ENCODE measurements around the gene LRCH1.

LRCH1 gene

DNA sequence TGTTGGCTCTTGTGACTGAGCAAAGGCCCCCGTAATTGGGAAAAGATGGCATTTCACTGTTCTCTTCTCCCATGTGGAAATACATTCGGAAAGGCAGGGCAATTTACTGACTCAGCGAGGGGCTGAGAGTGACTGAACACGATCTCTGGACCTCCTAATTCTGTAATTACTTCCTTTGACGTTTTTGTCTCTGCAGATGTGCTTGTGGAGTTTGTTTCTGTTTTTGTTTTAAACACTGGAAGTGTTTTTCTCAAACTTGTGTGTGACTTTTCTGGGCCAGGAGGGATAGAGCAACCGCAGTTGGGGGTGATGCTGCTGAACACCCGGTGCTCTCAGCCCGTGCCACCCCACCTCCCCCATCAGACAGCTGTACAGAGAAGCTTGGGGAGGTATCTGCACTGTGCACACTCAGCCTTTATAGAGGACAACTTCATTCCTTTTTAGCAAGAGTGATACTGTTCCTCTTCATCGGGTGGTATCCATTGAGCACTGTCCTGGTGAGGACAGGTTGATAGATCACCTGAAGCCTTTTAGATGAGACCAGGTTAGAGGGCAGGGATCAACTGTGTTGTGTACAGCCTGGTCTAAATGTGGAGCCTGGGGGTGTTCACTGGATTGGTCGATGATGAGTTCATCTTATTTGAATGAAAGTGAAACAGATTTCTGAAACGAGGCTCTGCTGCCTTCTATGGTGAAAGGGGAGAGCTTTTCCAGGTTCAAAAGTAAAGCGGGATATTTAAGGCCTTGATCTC is 126.6 kb downstream of the LRCH1 start:
- Mint-ChIP-seq H3K4me3 (no peak overlapping the region), H3K36me3 (peaks cover 20% of the 10 kb centered on the region), H3K27ac (no peak overlapping the region), H3K9me3 (no peaks in the 10 kb centered on the region), H3K4me1 (peaks cover 14% of the 10 kb centered on the region)
- peak in 1 of 2 donors; percentile 54 for DNase-seq (ENCODE audit: low spot score in 2 of 2)
- peak; percentile 93 for ATAC-seq

DNA sequence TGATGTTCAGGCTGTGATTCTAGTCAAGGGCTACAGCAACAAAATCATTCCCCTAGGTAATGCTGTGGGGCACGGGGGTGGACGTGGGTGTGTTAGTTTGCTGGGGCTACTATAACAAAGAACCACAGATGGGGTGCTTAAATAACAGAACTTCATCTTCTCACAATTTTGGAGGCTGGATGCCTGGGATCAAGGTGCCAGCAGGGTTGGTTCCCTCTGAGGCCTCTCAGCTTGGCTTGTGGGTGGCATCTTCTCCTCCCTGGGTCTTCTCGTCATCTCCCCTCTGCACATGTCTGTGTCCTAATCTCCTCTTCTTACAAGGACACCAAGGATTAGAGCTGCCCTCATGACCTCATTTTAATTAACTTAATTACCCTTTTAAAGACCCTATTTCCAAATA is 129.0 kb downstream of the LRCH1 start:
- Mint-ChIP-seq H3K27ac (no peak overlapping the region), H3K36me3 (peaks cover 35% of the 10 kb centered on the region), H3K9me3 (no peaks in the 10 kb centered on the region), H3K4me1 (peaks cover 10% of the 10 kb centered on the region), H3K4me3 (no peak overlapping the region)
- ATAC-seq (no peak), DNase-seq (ENCODE audit: low spot score in 2 of 2) (no peak)

DNA sequence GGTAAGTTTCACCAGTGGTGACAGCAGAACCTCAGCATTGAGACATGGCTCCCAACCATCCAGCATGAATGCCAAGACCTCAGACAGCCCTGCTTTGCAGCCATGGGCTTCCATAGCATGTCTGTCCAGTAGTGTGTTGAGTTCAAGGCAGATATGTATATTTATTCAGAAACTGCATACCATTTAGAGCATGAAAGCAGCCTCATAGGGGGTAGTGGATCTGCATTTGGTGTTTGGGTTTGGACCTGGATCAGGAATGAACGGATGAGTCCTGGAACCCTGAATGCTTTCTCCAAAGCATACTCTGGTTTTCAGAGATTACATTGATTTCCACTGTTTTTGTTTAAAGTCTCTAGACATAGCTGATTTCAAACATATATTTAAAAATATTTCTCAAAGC is 129.7 kb downstream of the LRCH1 start:
- no peak for DNase-seq (ENCODE audit: low spot score in 2 of 2)
- peaks cover 37% of the 10 kb centered on the region for H3K36me3 Mint-ChIP-seq
- H3K4me1 Mint-ChIP-seq: peaks cover 10% of the 10 kb centered on the region
- H3K27ac Mint-ChIP-seq: no peak overlapping the region
- no peaks in the 10 kb centered on the region for H3K9me3 Mint-ChIP-seq
- no peak overlapping the region for H3K4me3 Mint-ChIP-seq
- no peak for ATAC-seq

DNA sequence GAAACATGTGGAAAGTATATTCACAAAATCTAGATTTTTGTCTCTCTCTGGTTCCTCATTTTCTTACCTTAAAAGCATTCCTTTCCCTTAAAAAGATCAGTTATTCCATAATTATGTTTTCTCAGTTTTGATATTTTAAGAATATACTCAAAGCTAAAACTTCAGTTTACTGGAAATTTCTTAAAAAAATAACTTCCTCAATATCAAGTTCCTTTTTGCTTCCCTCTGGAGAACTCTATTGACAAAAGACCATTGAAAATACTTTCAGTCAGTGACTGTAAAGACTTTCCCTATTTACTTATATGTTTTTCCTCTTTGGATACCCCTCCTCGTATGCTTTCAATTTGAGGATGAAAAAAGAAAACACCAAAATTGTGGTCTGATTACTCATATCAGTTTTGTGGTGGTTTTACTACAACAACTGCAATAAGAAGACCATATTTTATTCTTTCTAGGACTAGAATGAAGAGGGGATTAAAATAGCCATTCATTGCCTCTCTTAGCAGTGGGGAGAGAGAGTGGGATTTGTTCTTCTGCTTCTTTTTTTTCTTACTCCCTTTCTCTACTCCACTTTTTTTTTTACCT is 130.8 kb downstream of the LRCH1 start:
- Mint-ChIP-seq H3K9me3 (no peaks in the 10 kb centered on the region), H3K4me1 (peaks cover 10% of the 10 kb centered on the region), H3K36me3 (peaks cover 41% of the 10 kb centered on the region), H3K27ac (peak overlapping the region; percentile 3), H3K4me3 (no peak overlapping the region)
- ATAC-seq (peak; percentile 27), DNase-seq (ENCODE audit: low spot score in 2 of 2) (no peak)

DNA sequence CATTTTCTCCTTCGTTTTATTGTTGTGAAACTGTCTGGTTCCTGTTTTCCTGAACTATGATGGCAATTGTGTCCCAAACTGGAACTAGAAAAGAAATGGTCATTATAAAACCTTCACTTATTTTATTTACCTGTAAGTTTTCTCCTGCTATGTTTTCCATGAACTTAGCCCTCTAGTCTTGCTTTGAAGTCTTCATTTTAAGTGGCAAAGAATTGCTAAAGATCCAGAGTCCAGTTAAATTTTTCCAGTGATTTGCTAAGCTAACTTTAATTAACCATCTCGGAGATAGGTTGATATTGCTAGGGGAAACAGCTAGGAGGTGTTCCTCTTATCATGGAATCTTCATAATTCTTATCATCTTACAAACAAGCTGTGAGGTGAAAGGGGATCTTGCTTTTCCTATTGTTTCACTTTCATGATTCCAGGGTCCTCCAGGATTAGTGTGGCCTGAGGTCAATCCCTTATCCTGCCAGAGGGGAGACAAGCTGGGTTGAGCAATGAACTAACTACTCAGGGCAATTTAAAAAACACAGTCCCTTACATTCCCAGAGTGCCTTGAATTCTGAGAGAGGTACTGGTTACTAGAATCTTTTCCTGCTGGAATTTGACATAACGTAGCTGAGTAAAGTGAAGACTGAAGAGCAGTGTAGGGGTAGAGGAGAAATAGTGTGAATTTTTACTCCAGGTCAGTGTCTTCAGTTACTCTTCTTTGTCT is 131.5 kb downstream of the LRCH1 start:
- Mint-ChIP-seq H3K27ac (peak overlapping the region; percentile 3), H3K9me3 (no peaks in the 10 kb centered on the region), H3K36me3 (peaks cover 41% of the 10 kb centered on the region), H3K4me1 (peaks cover 10% of the 10 kb centered on the region), H3K4me3 (no peak overlapping the region)
- DNase-seq (ENCODE audit: low spot score in 2 of 2): no peak
- ATAC-seq: no peak

DNA sequence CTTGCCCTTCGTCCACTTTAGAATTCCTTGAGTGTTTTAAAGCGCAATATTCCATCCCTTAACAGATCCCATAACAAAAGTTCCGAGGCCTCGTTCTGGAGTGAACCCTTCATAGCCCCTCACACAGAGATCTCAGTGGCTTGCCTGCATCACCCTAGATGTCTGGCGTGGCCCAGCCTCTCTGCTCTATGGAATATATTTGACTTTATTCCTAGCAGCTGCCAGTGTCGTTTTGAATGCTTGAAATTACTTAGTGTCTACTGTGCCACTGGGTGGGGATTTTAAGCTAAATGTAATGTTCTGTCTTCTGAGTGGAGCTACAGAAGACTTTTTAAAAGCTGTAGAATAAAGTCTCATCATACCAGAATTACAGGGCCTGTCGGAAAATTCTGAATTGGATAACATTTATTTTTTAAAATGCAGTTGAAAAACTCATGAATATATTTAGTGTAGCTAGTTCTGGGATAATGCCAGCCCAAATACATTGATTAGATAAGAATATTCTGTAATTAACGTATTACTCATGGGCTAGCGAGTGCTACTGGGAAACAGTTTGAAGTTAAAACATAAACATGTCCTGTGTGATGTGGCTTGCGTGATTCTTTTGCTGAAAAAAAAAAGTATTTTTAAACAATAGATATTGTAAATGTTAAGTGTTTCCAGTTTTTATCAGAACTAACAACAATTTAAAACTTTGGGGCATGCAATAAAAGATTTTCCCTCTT is 132.2 kb downstream of the LRCH1 start:
- DNase-seq (ENCODE audit: low spot score in 2 of 2): no peak
- Mint-ChIP-seq H3K36me3 (peaks cover 41% of the 10 kb centered on the region), H3K27ac (no peak overlapping the region), H3K9me3 (no peaks in the 10 kb centered on the region), H3K4me1 (peaks cover 10% of the 10 kb centered on the region), H3K4me3 (no peak overlapping the region)
- ATAC-seq: no peak

DNA sequence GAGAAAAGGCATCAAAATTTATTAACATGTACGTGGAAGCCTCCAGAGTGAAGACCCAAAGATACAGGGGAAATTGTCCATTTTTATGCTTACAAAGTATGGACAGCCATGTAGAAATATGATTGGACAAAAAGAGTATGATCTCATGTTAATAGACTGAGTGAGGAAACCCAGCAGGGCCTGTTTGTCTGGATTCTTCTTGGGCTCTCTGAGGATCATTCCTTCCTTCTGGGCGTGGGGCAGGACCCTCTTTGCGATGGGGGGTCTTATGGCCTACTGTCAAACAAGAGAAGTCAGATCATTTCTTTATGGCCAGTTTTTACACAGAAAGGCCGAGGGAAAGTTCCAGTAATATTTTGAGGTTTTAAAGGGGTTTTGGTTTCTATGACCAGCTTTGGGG is 133.2 kb downstream of the LRCH1 start:
- peaks cover 10% of the 10 kb centered on the region for H3K4me1 Mint-ChIP-seq
- H3K36me3 Mint-ChIP-seq: peaks cover 41% of the 10 kb centered on the region
- no peak overlapping the region for H3K4me3 Mint-ChIP-seq
- DNase-seq (ENCODE audit: low spot score in 2 of 2) (no peak), ATAC-seq (no peak)
- H3K27ac Mint-ChIP-seq: no peak overlapping the region
- no peaks in the 10 kb centered on the region for H3K9me3 Mint-ChIP-seq

DNA sequence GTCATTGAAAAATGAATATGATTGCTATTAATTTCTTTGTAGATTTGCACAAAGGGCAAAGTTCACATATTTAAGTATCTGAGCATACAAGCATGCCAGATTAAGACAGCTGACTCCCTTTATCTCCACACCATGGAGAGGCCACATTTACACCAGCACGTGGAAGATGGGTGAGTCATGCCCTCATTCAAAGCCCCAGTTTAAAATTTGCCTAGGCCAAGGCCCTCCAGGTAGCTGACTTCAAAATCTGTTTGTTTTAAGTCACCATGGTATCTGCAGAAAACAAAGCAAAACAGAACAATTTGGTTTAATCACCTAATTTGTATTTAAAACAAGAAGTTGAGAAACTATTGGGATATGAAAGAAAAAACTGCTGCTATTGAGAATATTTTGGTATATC is 134.8 kb downstream of the LRCH1 start:
- H3K9me3 Mint-ChIP-seq: no peaks in the 10 kb centered on the region
- no peak for DNase-seq (ENCODE audit: low spot score in 2 of 2)
- no peak overlapping the region for H3K4me3 Mint-ChIP-seq
- no peak overlapping the region for H3K27ac Mint-ChIP-seq
- H3K4me1 Mint-ChIP-seq: peaks cover 10% of the 10 kb centered on the region
- peaks cover 37% of the 10 kb centered on the region for H3K36me3 Mint-ChIP-seq
- ATAC-seq: peak; percentile 68

DNA sequence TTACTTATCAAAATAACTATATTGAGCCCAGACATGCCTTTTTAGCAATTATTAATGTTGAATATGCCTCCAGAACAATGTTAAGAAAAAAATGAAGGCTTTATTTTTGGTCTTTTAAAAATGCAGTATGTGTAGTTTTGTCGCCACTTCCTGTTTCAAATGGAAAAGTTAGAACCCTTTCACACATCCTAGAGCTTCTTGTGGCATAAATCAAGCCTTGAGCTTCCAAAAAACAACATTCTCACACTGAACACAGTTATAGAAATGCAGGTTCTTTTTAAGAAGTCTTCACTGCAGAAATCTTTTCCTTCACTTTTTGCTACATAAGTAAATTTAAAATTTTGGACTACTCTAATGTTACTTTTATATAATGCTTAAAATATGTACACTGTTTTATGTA is 135.3 kb downstream of the LRCH1 start:
- H3K36me3 Mint-ChIP-seq: peaks cover 38% of the 10 kb centered on the region
- DNase-seq (ENCODE audit: low spot score in 2 of 2): no peak
- H3K4me3 Mint-ChIP-seq: no peak overlapping the region
- no peak overlapping the region for H3K27ac Mint-ChIP-seq
- no peaks in the 10 kb centered on the region for H3K9me3 Mint-ChIP-seq
- ATAC-seq: no peak
- peaks cover 10% of the 10 kb centered on the region for H3K4me1 Mint-ChIP-seq

DNA sequence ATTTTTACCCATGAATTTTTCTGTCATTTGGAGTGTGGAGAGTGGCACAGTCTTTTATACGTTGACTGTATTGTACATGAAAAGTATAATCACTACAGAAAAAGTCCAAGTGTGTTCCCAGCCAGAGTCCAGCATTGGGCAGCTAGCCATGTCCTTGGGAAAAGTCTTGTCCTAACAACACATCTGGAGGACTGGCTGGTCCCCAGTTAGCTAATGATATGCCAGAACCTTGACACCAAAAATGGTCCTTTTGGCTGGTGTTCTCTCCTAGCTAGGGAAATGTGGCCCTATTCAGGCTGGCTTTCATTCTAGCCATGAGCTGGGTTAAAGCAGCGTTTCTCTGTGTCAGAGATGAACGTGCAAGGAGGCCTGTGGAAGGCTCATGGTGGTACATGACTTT is 145.0 kb downstream of the LRCH1 start:
- ATAC-seq (no peak), DNase-seq (ENCODE audit: low spot score in 2 of 2) (no peak)
- Mint-ChIP-seq H3K9me3 (no peaks in the 10 kb centered on the region), H3K4me3 (no peak overlapping the region), H3K36me3 (peaks cover 68% of the 10 kb centered on the region), H3K4me1 (no peaks in the 10 kb centered on the region), H3K27ac (no peak overlapping the region)

DNA sequence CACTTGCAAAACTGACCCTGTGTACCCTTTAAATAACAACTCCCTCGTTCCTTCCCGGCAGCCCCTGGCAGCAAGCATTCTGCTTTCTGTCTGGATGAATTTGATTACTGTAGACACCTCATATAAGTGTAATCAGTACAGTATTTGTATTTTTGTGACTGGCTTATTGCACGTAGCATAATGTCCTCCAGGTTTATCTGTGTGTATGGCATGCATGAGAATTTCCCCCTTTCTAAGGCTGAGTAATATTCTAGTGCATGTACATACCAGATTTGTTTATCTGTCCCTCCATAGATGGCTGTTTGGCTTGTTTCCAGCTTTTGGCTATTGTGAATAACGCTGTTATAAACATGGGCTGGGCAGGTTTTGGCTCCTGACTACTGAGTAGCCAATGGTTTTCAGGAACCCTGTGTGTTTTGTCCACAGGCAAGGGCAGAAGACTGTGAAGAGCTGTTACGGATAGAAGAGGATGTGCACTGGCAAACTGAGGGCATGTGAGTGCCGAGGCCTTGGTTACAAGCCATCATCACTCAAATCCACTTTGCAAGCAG is 146.0 kb downstream of the LRCH1 start:
- H3K4me3 Mint-ChIP-seq: no peak overlapping the region
- H3K4me1 Mint-ChIP-seq: no peaks in the 10 kb centered on the region
- no peaks in the 10 kb centered on the region for H3K9me3 Mint-ChIP-seq
- H3K36me3 Mint-ChIP-seq: peaks cover 63% of the 10 kb centered on the region
- ATAC-seq (no peak), DNase-seq (ENCODE audit: low spot score in 2 of 2) (no peak)
- peak overlapping the region; percentile 23 for H3K27ac Mint-ChIP-seq

DNA sequence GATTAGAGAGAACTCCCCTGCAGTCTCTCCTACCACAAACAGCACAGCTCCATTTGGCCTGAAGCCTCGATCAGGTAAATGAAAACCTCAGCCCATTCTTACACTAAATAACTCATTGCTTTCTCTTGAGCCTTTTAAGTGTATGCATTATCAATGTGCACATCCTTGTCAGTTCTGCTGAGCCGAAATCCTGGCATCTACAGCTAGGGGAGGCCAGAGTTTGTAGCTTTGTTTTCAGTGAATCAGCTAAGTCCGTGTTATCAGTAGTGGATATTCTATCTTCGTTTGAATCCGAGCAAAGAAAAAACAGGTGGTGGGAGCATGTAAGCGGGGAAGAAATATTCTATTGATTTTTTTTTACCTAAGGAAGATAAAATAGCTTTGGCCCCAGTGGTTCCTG is 159.6 kb downstream of the LRCH1 start:
- Mint-ChIP-seq H3K9me3 (no peaks in the 10 kb centered on the region), H3K4me1 (no peaks in the 10 kb centered on the region), H3K36me3 (peaks cover 24% of the 10 kb centered on the region), H3K27ac (no peak overlapping the region), H3K4me3 (no peak overlapping the region)
- ATAC-seq (no peak), DNase-seq (ENCODE audit: low spot score in 2 of 2) (no peak)

DNA sequence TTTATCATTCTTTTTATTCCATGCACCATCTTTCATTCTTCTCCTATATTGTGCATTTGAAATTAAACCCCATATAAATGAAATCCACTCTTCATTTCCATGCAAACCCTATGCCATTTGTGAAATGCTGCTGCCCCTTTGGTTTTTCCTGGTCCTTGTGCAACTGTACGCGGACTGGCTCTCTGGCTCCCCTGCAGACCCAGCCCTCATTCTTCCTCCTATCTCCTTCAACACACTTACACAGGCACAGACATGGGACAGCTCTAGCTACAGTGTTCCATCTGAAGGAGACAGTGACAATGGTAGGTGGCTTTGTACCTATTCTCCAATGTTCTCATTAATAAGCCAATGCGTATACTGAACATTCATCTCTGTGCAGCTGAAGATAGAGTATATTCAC is 162.4 kb downstream of the LRCH1 start:
- no peak for ATAC-seq
- DNase-seq (ENCODE audit: low spot score in 2 of 2): no peak
- Mint-ChIP-seq H3K4me1 (no peaks in the 10 kb centered on the region), H3K36me3 (peaks cover 19% of the 10 kb centered on the region), H3K4me3 (no peak overlapping the region), H3K27ac (no peak overlapping the region), H3K9me3 (no peaks in the 10 kb centered on the region)

DNA sequence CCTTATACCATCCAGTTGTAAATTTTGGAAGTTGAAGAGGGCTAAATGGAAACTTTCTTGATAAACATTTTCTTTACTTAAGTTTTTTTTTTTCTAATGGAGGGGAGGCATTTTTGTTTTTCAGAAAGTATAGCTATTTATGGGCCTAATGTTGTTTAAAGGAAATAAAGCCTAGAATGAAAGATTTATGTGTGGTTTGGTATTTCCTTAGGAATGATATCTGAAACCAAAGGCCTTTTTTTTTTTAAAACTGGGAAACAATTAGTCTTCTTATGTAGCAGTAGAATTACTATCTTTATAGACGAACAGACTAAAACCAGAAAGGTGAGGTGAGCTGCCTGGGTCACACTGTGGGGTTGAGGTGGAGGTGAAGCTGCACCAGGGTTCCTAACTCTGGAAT is 163.9 kb downstream of the LRCH1 start:
- H3K9me3 Mint-ChIP-seq: no peaks in the 10 kb centered on the region
- no peak for DNase-seq (ENCODE audit: low spot score in 2 of 2)
- H3K4me1 Mint-ChIP-seq: no peaks in the 10 kb centered on the region
- H3K4me3 Mint-ChIP-seq: no peak overlapping the region
- no peak overlapping the region for H3K27ac Mint-ChIP-seq
- no peak for ATAC-seq
- peaks cover 6% of the 10 kb centered on the region for H3K36me3 Mint-ChIP-seq

DNA sequence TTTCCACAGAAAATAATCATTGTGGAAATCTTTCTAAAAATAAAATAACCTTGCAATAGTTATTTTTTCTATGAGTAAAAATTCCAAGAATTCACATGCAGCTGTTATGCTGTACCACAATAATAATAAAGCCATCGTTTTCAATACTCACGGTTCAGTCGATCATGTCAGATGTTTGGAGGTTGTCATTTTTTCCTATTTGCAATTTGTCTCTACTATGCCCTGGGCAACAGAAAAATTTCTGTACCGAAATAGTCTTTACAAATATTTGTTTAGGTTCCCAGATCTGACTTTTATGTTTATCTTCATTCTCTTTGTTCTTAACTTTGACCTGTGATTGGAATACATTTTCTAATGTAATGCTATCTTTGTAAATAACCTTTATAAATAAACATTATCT is 164.3 kb downstream of the LRCH1 start:
- Mint-ChIP-seq H3K4me3 (no peak overlapping the region), H3K27ac (no peak overlapping the region), H3K4me1 (no peaks in the 10 kb centered on the region), H3K36me3 (peaks cover 5% of the 10 kb centered on the region), H3K9me3 (no peaks in the 10 kb centered on the region)
- no peak for DNase-seq (ENCODE audit: low spot score in 2 of 2)
- no peak for ATAC-seq
